NOMO-1 treated with dmso at 0.1 percent for 144 hours (cell line): ENCODE results near the gene BEST2.
A peak's percentile ranks its signal among the peaks of the same experiment; 100 is the strongest.

Experiments used
- DNase-seq: peaks from one replicate; lab custom pipeline; 2025; ENCODE audit not compliant: unreplicated experiment; lab: John Stamatoyannopoulos, UW

The BEST2 gene

GRCh38 chr19:12730064-12730463 lies 21.5 kb upstream of the BEST2 start:
- DNase-seq: no peak

DNA sequence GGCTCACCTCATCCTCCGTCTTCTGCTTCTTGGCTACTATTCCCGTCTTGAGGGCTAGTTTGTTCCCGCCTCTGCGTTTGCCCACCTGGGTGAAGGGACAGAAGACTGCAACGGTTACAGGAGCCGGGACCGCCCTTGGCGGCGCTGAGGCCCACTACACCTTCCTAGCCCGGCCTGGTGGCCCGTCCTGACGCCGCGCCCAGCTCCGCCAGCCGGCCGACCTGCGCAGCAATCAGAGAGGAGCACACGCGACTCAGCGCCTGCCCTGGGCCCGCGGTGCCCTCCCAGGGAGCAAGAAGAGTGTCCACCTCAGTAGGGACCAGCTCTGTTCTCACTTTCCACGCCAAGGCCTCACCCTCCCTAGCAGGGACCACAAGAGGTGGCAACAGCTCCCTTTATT lies 20.3 kb upstream of the BEST2 start:
- no peak for DNase-seq

- no peak for DNase-seq
These were observed 18.0 kb upstream of the BEST2 start for GRCh38 chr19:12733369-12734214.

DNA sequence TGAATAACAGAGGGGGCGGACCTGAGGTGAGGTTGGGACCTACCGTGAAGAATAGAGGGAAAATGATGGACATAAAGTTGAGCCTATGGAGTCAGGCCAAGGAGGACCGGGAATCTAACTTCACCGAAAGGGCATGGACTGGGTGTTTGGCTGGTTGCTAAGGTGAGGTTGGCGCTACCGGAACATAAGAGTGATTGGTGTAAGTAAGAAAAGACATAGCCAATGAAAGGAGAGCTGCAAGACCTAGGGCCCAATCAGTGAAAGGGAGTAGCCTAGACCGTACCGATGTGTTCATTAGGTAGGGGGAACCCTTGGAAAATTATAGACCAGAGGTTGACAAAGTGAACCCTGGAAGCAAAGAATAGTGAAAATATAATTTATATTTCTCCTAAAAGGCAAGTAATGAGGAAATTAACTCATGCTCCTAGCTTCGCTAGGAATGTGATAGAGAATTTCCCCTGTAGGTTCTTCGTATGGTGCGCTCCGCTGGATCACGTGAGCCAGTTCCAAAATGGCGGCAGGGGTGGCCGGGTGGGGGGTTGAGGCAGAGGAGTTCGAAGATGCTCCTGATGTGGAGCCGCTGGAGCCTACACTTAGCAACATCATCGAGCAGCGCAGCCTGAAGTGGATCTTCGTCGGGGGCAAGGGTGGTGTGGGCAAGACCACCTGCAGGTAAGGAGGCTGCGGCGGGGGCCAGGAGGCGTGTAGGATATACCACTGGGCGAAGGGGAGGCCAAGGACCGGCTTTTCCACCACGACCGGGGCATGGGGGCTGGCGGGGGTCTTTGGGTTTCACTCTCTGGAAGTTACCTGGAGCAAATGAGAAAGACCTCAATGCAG lies 14.4 kb upstream of the BEST2 start, which contains the start of gene GET3:
Gene GET3, plus strand, starts transcription at position 503 of the 840 bp plus-strand sequence. Its CDS starts 9 bp downstream, at position 512.
- DNase-seq: peak; percentile 93

DNA sequence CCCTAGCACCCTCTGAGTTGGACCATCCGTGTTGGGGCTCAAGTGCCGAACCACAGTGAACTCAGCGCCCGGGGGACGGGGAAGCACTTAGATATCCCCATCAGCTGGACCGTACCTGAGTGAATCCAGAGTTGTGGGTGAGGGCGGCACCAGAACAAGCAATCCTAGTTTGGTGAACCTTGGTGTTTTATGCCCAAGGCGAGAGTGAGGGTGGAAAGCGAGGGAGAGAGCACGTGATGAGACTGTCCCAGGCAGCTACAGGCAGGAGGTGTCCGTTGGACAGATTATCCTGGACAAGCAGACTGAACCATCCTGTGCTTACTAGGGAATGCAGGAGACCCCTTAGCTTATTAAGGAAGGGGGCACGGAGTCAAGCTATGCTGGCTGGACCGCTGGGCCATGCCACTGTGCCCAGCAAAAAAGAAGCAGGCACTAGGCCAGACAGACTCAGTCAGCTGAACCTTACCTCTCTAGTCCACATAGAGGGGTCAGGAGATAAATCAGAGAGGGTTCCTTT lies 13.7 kb upstream of the BEST2 start:
- no peak for DNase-seq

DNA sequence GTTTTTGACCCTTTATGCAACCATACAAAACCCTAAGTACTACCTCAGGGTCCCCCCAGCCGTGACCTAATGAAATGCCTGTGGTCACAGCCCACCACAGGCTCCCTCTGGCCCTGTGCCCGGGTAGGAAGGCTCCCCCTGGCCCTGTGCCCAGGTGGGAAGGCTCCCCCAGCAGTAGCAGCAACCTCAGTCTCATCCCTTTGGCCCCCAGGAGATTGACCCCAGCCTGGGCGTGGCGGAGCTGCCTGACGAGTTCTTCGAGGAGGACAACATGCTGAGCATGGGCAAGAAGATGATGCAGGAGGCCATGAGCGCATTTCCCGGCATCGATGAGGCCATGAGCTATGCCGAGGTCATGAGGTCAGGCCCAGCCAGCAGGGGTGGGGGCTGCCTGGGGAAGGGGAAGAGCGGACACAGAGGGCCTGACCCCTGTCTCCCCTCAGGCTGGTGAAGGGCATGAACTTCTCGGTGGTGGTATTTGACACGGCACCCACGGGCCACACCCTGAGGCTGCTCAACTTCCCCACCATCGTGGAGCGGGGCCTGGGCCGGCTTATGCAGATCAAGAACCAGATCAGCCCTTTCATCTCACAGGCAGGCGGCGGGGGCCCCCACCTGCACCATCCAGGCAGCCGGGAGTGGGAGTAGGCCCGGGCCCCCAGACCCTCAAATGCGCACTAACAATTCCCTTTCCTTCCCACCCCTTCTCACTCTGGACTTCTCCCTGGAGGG lies 6.3 kb upstream of the BEST2 start:
- no peak for DNase-seq

GRCh38 chr19:12748489-12748888 lies 3.1 kb upstream of the BEST2 start:
- DNase-seq: no peak

DNA sequence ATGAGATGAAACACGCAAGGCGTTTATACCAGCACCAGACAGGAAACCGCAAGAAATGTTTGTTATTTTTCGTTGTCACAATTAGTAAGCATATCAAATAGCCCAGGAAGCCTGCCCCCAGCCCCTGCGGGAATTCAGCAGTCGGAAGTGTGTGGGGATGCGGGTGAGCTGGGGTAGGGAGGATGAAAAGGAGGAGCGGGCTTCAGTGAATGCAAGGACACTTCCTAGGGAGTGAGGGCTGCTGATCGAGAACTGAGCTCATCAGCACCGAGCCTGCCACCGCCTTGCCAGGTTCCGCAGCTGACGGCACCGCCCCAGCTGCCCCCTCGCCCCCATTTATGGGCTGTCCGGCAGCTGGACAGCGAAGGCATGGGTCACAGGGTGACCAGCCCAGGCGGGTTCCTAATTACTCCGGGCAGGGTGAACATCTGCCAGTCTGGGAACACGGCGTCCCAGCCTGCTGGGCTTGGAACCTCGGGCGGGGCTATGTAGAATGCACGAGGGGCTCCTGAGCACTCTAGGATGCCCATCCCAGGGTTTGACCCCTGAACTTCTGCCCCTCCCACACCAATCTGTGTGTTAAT lies 1.6 kb upstream of the BEST2 start:
- no peak for DNase-seq

- DNase-seq: no peak
These were observed 740 bp upstream of the BEST2 start for GRCh38 chr19:12750851-12751250.

DNA sequence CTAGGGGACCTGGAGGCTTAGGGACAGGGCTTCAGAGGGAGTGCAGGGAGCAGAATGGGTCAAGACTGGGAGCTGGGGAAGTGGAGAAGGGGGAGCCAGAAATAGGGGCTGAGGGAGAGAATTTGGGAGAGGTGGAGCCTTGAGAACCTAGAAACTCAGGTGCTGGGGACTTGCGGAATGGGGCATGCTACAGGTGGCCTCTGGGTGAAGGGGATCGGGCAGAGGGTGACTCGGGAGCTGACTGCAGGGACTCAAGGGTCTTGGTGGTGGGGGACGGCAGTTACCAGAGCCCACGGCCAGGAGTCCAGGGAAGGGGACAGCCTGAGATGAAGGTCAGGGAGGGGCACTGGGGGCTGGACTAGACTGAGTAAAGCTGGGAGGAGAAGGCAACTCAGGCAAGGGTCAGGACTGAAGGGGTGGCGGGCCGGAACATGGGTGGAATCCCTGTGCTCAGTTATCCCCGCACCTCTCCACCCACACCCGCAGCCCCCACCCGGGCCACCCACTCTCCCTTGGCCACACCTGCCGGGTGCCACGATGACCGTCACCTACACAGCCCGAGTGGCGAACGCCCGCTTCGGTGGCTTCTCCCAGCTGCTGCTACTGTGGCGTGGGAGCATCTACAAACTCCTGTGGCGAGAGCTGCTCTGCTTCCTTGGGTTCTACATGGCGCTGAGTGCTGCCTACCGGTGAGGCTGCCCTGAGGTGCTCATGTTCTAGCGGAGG lies 628 bp downstream of the BEST2 start:
- DNase-seq: no peak

- no peak for DNase-seq
These were observed 3.0 kb downstream of the BEST2 start for GRCh38 chr19:12754465-12755196.

DNA sequence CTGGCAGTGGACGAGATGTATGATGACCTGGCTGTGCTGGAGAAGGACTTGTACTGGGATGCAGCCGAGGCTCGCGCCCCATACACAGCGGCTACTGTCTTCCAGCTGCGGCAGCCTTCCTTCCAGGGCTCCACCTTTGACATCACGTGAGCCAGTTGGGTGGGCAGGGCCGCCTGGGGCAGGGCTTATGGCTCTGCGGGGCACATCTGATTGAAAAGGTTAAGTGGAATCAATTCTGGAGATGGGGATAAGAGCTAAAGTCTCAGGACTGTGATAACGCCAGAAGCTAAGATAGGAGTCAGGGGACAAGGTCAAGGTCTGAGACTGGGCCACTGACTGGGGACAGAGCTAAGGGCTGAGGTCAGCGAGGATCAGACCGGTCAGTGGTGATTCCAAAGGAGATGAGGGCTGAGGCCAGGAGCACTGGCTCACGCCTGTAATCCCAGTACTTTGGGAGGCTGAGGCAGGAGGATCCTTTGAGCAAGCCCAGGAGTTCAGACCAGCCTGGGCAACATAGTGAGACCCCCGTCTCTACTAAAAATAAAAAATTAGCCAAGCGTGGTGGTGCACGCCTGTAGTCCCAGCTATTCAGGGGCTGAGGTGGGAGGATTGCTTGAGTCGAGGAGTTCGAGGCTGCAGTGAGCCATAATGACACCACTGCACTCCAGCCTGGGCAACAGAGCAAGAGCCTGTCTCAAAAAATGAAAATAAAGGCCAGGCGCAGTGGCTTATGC lies 4.7 kb downstream of the BEST2 start:
- DNase-seq: no peak

DNA sequence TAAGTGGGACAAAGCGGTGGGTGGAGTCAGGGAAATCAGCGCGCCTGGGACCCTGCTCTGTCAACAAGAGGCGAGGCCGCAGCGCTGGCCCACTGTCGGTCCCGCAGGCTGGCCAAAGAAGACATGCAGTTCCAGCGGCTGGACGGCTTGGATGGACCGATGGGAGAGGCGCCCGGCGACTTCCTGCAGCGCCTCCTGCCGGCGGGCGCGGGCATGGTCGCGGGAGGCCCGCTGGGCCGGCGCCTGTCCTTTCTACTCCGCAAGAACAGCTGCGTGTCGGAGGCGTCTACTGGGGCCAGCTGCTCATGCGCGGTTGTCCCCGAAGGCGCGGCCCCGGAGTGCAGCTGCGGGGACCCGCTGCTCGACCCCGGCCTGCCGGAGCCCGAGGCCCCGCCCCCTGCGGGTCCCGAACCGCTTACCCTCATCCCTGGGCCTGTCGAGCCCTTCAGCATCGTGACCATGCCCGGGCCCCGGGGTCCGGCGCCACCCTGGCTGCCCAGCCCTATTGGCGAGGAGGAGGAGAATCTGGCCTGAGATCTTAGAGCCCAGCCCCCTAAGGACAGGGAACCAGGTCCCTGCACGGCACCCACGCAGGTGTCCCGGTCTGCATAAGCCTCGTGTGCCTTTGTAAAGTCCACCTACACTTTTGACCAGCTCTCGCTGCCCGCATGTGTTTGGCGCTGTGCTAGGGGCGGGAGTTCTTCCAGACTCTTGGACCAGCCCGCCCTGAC lies 6.1 kb downstream of the BEST2 start:
- peak; percentile 23 for DNase-seq

DNA sequence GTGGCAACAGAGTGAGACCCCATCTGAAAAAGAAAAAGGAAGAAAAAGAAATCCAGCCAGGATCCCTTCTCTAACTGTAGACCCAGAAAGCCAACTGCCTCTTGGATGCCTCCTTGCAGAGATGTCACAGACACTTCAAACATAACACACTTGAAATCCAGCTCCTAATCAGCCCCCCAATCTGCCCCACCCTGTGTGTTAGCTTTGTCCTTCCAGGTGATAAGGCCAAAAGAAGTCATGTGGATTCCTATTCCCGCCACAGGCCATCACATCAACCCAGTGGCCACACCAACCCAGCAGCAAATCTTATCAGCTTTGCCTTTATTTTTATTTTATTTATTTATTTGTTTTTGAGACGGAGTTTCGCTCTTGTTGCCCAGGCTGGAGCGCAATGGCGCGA lies 8.1 kb downstream of the BEST2 start:
- no peak for DNase-seq

- DNase-seq: no peak
These were observed 11.5 kb downstream of the BEST2 start for GRCh38 chr19:12763100-12763499.

- no peak for DNase-seq
These were observed 13.1 kb downstream of the BEST2 start for GRCh38 chr19:12764698-12765097.

DNA sequence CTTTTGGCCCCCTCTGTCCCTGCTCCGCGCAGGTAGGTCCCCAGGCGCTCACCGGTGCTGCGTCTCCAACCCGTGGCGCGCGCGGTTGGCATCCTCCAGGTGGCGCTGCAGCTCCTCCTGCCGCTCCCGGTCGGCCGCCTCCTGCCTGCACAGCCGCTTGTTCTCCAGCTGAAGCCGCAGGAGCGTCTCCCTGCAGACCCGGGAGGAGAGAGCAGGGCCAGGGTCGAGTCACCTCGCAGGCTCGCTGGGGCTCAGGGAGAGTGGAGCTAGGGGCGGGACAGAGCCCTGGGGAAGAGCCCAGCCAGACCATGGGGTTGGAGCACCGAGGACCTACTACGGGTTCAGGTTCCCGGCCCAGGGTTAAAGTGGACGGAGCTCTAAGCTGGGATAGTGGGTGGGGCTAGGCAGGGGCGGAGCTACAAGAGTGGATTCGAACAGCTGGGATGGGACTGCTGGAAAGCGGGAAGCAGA lies 14.5 kb downstream of the BEST2 start:
- DNase-seq: no peak

DNA sequence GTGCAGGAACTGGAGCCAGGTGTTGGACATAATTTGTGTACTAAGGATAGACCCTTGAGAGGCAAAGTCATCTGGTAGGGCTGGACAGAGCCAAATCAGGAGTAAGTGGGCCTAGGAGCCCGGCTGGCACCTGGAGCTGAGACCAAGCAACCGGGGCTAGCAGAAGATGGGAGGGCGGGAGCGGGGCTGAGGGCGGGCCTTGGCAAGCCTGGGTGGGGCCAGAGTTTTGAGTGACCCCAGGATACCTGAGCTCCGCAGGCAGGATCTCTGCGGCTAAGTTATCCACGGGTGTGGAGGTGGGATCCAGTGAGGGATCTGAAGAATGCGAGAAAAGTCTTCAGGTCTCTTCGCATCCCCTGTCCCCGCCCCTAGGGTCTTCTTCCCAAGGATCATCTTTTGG lies 15.6 kb downstream of the BEST2 start:
- DNase-seq: no peak
